ENCODE results near the gene DHX40. TPM values are rescaled to one million over a fixed set of nuclear protein-coding genes. Genes with fewer than 3 reads are reported as not detected.

DHX40 gene
- total and polyA plus RNA-seq, 2 of the 8 experiments (the other 6 are each of a cell fraction or from before 2014, with no cell fraction given) = 13.5 to 28.3 TPM

DNA sequence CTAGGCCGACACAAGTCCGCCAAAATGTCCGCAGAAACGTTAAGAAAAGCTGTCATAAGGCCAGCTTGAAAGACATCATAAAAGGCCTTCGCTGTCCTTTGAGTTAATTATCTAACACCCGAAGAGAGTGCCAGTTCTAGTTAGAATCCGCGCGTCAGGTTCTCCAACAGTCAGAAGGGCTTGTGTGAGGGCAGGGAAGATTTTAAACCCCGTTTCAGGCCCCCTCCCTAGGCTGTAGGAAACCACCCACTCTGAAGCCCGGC is 53.6 kb downstream of the DHX40 start:
- H4K20me1 ChIP-seq (replicated peaks in 1 of 2; ENCODE audit: control insufficient read depth in 1 of 2, insufficient read depth in 2 of 2, low read length in 2 of 2) = peaks cover 0 to 5% of the 10 kb centered on the region in 2 experiments
- FAIRE-seq = no peak
- no peak overlapping the region for H3K23ac ChIP-seq (ENCODE audit: insufficient read length)
- H3K9me3 ChIP-seq (ENCODE audit: insufficient read depth in 2 of 2, low read depth in 1 of 2, low read length in 1 of 2) = no peaks in the 10 kb centered on the region
- H2AFZ ChIP-seq (ENCODE audit: low read length) = 0 out of 2 replicates have a peak overlapping the region, but pooled peaks have one; percentile 9
- no peaks in the 10 kb centered on the region for H3K79me1 ChIP-seq (ENCODE audit: low read depth, low read length)
- peaks cover 37 to 41% of the 10 kb centered on the region in 2 experiments for H3K79me2 ChIP-seq (ENCODE audit: control insufficient read depth in 1 of 2, insufficient read depth in 2 of 2, low read length in 2 of 2)
- H3K18ac ChIP-seq (ENCODE audit: extremely low read depth, low read length) = peak overlapping the region; percentile 99; the same call in 1 of the 2 replicates
- 1% methylated on average over 11 of the region's 11 CpGs; no CpG with 5 or more reads in 1 of the 2 experiments for WGBS, 2 experiments (ENCODE audit: extremely low coverage in 1 of 2, insufficient coverage in 1 of 2, insufficient read length in 1 of 2, insufficient replicate concordance in 2 of 2, low coverage in 1 of 2, low lambda C conversion rate in 2 of 2, missing lambda C conversion rate in 1 of 2)
- peaks cover 0 to 2% (median 0%) of the 10 kb centered on the region in 4 experiments; a peak in 1 of 7 replicates for H3K4me1 ChIP-seq (replicated peaks in 1 of 4; ENCODE audit: control insufficient read depth in 3 of 4, insufficient read depth in 4 of 4, low read length in 3 of 4)
- H3K14ac ChIP-seq (ENCODE audit: insufficient read length) = no peak overlapping the region
- H3K36me3 ChIP-seq (ENCODE audit: control insufficient read depth in 2 of 4, insufficient read depth in 4 of 4, low read length in 3 of 4) = no peaks in the 10 kb centered on the region
- H2BK5ac ChIP-seq (ENCODE audit: low read depth, low read length) = peak overlapping the region; percentile 99
- peak overlapping the region; percentile 50 for H3K56ac ChIP-seq (replicated peaks; ENCODE audit: insufficient read length, low read depth, low read length)
- H3K4me2 ChIP-seq (ENCODE audit: insufficient read depth in 1 of 2, low read depth in 2 of 2, low read length in 2 of 2) = peak overlapping the region; percentile 87 to 88
- H4K8ac ChIP-seq (ENCODE audit: extremely low read depth, insufficient read depth, low read length) = peak overlapping the region; percentile 98; the same call in 1 of the 2 replicates
- peak overlapping the region; percentile 84 to 98 (median 92) for H3K9ac ChIP-seq (replicated peaks in 1 of 4; ENCODE audit: extremely low read depth in 1 of 4, low read depth in 3 of 4, low read length in 3 of 4)
- no peaks in the 10 kb centered on the region for H3K27me3 ChIP-seq (replicated peaks in 1 of 4; ENCODE audit: control insufficient read depth in 3 of 4, extremely low read depth in 1 of 4, insufficient read depth in 3 of 4, low read length in 3 of 4)
- H2BK20ac ChIP-seq (ENCODE audit: low read length) = no peak overlapping the region
- ChIA-PET CTCF (ENCODE audit: partially characterized antibody) (interaction anchor here (2.8 kb wide), 1 partner anchor 11 kb away, joined by 15 read pairs; no protein-coding TSS in a partner anchor), POLR2A (ENCODE audit: partially characterized antibody) (interaction anchor here (0.6 to 4.1 kb wide), 23 partner anchors 12 to 950 kb away, joined by 3 to 25 read pairs (median 4); partner anchors contain the start of genes DHX40, PRR11, PTRH2 and RNFT1)
- H3K4ac ChIP-seq (replicated peaks; ENCODE audit: insufficient read length, low read depth, low read length) = no peak overlapping the region
- H4K91ac ChIP-seq (replicated peaks; ENCODE audit: insufficient read length, low read length) = peak overlapping the region; percentile 17
- peak overlapping the region; percentile 51 to 94 (median 80) for H3K4me3 ChIP-seq (ENCODE audit: extremely low read depth in 1 of 4, insufficient read depth in 2 of 4, low read depth in 3 of 4, low read length in 4 of 4)
- H3K27ac ChIP-seq (ENCODE audit: low read depth, low read length) = peak overlapping the region; percentile 98
- DNase-seq (ENCODE audit: low read depth in 1 of 2, low spot score in 2 of 2) = no peak
- H2BK120ac ChIP-seq (replicated peaks; ENCODE audit: low read depth, low read length) = no peak overlapping the region
- no peak overlapping the region; the same call in 1 of the 2 replicates for H2BK12ac ChIP-seq (ENCODE audit: low read depth, low read length)
- H2AK5ac ChIP-seq (ENCODE audit: low read depth, low read length) = no peak overlapping the region
- H3K23me2 ChIP-seq (ENCODE audit: low read depth, low read length) = peaks cover 4% of the 10 kb centered on the region; the same call in 1 of the 2 replicates
- H2BK15ac ChIP-seq (ENCODE audit: low read length) = no peak overlapping the region
- TF ChIP-seq POLR2AphosphoS5 (IDR thresholded peaks at IDR 0.05; ENCODE audit: low read depth, low read length) = no peak
- no peak for TF ChIP-seq BRCA1 (IDR thresholded peaks at IDR 0.05; ENCODE audit: low read depth, low read length)
- no peak for TF ChIP-seq NANOG (IDR thresholded peaks at IDR 0.05; ENCODE audit: insufficient read depth, low read depth, low read length, poor library complexity, severe bottlenecking)
- no peak for TF ChIP-seq CHD2 (IDR thresholded peaks at IDR 0.05; ENCODE audit: low read length)
- TF ChIP-seq HDAC6 (IDR thresholded peaks at IDR 0.05; ENCODE audit: low read depth, low read length) = no peak
- TF ChIP-seq EP300 (IDR thresholded peaks at IDR 0.05; ENCODE audit: borderline replicate concordance in 1 of 2, low read depth in 2 of 2, low read length in 2 of 2) = no peak
- no peak; a peak in 1 of 4 replicates for TF ChIP-seq SIN3A (conservative IDR thresholded peaks at IDR 0.05 in 1 of 2, IDR thresholded peaks at IDR 0.05 in 1 of 2; ENCODE audit: low read depth in 1 of 2, low read length in 2 of 2)
- TF ChIP-seq, protein P1, sequence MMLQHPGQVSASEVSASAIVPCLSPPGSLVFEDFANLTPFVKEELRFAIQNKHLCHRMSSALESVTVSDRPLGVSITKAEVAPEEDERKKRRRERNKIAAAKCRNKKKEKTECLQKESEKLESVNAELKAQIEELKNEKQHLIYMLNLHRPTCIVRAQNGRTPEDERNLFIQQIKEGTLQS (IDR thresholded peaks at IDR 0.05; ENCODE audit: insufficient read depth, low read depth, low read length) = no peak
- TF ChIP-seq NRF1 (IDR thresholded peaks at IDR 0.05; ENCODE audit: low read depth, low read length) = no peak
- no peak for TF ChIP-seq SIX5 (IDR thresholded peaks at IDR 0.05; ENCODE audit: low read depth, low read length)
- H4K5ac ChIP-seq (ENCODE audit: insufficient read length, low read depth, low read length) = peak overlapping the region; percentile 96
